GM10266 (cell line): ENCODE data around the gene RGR.
A peak's percentile ranks its signal among the peaks of the same experiment; 100 is the strongest.

Experiments used
- DNase-seq: peaks from one replicate; pipeline ENCODE4 v3.0.0; 2012; ENCODE audit errors: extremely low spot score
- TF ChIP-seq, protein P1 (sequence below): IDR thresholded peaks from 2 replicates; pipeline ENCODE4 v1.5.1; 2012; ENCODE audit warnings: mild to moderate bottlenecking, low read depth; ENCODE audit not compliant: control insufficient read depth, insufficient read depth; ENCODE audit errors: missing control alignments

RGR gene

GRCh38 chr10:84243759-84244158 is 1.1 kb upstream of the RGR start:
- DNase-seq: no peak
- TF ChIP-seq, protein P1, sequence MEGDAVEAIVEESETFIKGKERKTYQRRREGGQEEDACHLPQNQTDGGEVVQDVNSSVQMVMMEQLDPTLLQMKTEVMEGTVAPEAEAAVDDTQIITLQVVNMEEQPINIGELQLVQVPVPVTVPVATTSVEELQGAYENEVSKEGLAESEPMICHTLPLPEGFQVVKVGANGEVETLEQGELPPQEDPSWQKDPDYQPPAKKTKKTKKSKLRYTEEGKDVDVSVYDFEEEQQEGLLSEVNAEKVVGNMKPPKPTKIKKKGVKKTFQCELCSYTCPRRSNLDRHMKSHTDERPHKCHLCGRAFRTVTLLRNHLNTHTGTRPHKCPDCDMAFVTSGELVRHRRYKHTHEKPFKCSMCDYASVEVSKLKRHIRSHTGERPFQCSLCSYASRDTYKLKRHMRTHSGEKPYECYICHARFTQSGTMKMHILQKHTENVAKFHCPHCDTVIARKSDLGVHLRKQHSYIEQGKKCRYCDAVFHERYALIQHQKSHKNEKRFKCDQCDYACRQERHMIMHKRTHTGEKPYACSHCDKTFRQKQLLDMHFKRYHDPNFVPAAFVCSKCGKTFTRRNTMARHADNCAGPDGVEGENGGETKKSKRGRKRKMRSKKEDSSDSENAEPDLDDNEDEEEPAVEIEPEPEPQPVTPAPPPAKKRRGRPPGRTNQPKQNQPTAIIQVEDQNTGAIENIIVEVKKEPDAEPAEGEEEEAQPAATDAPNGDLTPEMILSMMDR: no peak

GRCh38 chr10:84247496-84247895 is 2.6 kb downstream of the RGR start:
- DNase-seq: no peak
- TF ChIP-seq, protein P1: no peak

- TF ChIP-seq, protein P1: no peak
- DNase-seq: no peak
Measured at GRCh38 chr10:84248794-84249193, 3.9 kb downstream of the RGR start.

GRCh38 chr10:84254552-84255478 is 10.0 kb downstream of the RGR start:
- DNase-seq: no peak
- TF ChIP-seq, protein P1: no peak

DNA sequence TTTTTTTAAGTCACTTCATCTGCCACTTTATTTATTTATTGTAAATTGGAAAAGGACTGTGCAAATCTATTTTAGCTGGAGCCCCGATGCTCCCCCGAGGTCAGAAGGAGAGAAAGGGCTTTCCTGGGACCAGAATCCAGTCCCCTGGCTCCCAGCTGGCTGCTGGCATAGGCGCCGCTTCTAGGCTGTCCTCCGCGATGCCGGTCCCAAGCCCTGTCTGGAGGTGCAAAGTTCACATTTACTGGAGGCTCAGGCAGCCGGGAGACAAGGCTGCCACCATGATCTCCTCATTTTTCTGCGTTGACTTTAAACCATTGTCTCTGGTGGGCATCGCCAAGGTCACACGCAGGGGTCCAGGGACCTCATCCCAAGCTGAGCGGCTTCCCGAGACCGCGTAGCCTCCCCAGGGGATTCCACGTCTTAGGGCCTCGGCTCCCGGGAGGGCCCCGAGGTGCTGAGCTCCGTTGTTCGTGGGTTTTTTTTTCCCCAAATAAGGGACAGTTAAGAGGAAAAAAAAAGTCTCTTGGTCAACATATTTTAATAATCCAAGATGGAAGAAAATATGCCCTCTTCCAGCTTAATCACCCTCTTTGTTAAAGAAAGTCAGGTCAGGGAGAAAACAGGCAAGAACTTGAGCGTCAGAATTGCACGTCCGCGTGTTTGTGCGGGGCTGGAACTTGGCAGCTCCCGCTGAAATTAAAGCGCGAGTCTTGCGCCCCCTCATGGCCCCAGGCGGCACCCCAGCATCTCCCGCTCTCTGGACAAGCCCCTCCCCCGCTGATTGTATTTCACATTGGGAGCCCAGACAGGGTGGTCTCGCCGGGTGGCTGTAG is 11.9 kb downstream of the RGR start:
- DNase-seq: no peak

DNA sequence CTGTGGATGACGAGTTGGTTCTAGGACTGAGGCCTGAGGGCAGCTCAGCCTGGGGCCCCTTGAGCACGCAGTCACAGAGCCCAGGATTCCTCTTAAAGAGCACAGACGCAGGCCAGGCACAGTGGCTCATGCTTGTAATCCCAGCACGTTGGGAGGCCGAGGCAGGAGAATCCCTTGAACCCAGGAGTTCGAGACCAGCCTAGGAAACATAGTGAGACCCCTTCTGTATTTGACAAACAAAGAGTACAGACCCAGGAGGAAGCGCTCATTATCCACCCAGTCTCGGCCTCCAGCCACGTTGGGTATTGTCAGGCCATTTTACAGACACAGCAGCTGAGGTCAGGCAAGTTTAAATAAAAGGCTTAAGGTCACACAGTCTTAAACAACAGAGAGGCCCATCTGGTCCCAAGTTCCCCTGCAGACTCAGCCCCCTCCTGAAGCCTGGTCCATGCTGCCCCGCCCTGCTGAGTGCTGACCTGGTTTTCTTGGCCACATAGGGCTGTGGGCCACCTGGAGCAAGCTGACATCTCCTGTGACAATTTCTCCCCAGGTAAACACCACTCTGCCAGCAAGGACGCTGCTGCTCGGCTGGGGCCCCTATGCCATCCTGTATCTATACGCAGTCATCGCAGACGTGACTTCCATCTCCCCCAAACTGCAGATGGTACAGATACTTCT is 12.6 kb downstream of the RGR start:
- TF ChIP-seq, protein P1: no peak
- DNase-seq: no peak

More for the DNA sequence above, 11.9 kb downstream of the RGR start:
- TF ChIP-seq, protein P1: peak; percentile 58
